Effector memory CD4-positive, alpha-beta T cell (primary cell): ENCODE results near the gene NUDT4B.
"Not testable (repeated sequence)": the region's sequence is repeated elsewhere in the genome, so short reads cannot be mapped to it uniquely, and the experiment has no call there.

Source experiments
- DNase-seq, 3 donors: peaks; one replicate each; pipeline ENCODE4 v3.0.0-alpha.2; 2020
- H3K27ac ChIP-seq: 2 replicates; pipeline ENCODE4 v1.7.0; 2013; ENCODE audit warnings: mild to moderate bottlenecking, low read length, moderate library complexity; ENCODE audit not compliant: insufficient read depth, poor library complexity, severe bottlenecking
- H3K27me3 ChIP-seq: replicated peaks from 2 replicates; pipeline ENCODE4 v1.7.0; 2013; ENCODE audit warnings: mild to moderate bottlenecking, low read length; ENCODE audit not compliant: insufficient read depth, control insufficient read depth, poor library complexity, severe bottlenecking
- H3K36me3 ChIP-seq: 2 replicates; pipeline ENCODE4 v1.7.0; 2013; ENCODE audit warnings: mild to moderate bottlenecking, low read length, moderate library complexity; ENCODE audit not compliant: control insufficient read depth, insufficient read depth
- H3K4me1 ChIP-seq: 2 replicates; pipeline ENCODE4 v1.7.0; 2013; ENCODE audit warnings: low read length, mild to moderate bottlenecking; ENCODE audit not compliant: control insufficient read depth, insufficient read depth, poor library complexity, severe bottlenecking
- H3K4me3 ChIP-seq: 2 replicates; pipeline ENCODE4 v1.7.0; 2013; ENCODE audit warnings: low read length, low read depth, mild to moderate bottlenecking; ENCODE audit not compliant: insufficient read depth, poor library complexity, severe bottlenecking
- H3K9me3 ChIP-seq: 2 replicates; pipeline ENCODE4 v1.7.0; 2013; ENCODE audit warnings: mild to moderate bottlenecking, low read length, moderate library complexity; ENCODE audit not compliant: control insufficient read depth

NUDT4B gene

DNA sequence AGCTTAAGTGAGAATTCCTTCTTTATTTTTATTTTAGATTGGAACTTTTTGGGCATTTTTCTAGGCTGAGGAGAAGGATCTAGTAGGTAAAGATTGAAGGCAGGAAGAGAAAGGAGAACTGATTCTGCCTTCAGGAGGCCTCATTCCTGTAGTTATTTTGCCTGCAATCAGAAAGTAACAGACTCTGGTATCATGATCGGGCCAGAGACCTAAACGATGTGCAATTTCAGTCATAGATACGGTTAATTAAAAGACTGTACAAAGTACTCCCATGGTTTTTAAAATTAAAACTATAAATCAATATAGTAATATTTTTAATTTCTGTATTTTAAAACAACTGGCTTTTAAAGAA is 14.3 kb upstream of the NUDT4B start:
- H3K9me3 ChIP-seq, H3K27me3 ChIP-seq, H3K36me3 ChIP-seq, H3K4me3 ChIP-seq, DNase-seq, H3K4me1 ChIP-seq, H3K27ac ChIP-seq: not testable (repeated sequence)

DNA sequence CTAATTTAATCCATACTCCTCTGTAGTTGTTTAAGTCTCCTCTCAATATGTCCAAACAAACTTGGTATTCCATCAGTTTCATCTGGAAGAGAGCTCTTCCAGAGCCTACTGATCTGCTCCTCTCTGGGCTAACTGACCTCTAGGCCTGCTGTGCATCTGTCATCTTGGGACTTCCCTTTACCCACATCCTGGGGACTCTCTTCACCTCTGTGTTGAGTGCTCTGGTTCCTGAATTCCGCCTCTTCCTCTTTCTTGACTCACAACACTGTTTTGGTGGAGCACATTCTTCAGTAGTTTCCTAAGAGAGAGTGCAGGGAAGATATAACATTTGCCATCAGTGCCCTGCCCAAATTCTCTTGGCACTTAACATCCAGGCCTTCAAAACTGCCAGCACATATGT is 13.0 kb upstream of the NUDT4B start:
- not testable (repeated sequence) for H3K4me1 ChIP-seq, H3K27me3 ChIP-seq, H3K27ac ChIP-seq, H3K36me3 ChIP-seq, H3K4me3 ChIP-seq, H3K9me3 ChIP-seq, DNase-seq

DNA sequence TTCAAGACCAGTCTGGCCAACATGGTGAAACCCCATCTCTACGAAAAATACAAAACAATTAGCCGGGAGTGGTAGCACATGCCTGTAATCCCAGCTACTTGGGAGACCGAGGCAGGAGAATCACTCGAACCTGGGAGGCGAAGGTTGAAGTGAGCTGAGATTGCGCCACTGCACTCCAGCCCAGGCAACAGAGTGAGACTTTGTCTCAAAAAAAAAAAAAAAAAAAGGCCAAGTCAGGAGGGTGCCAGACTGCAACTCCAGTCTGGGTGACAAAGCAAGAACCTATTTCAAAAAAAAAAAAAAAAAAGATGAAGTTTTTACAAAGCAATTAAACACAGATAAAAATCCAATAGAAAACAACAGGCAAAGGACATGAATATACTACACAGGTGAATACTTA is 9.9 kb upstream of the NUDT4B start:
- H3K4me1 ChIP-seq, H3K9me3 ChIP-seq, H3K27me3 ChIP-seq, H3K27ac ChIP-seq, DNase-seq, H3K4me3 ChIP-seq, H3K36me3 ChIP-seq: not testable (repeated sequence)

DNA sequence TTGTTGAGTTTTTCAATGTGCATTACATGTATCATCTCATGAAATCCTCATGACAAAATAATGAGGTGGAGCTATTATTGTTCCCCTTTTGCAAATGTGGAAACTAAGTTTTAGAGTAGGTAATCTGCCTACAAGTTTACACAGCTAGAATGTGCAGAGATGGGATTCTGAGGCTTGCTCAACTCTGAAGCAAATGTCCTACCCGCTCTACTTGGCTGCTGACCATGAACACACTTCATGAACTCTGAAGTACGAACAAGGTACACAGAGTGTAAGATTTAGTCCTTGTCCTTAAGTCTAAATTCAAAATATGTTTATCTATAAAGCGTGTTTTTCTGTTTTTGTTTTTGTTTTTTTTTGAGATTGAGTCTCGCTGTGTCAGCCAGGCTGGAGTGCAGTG is 5.4 kb upstream of the NUDT4B start:
- H3K9me3 ChIP-seq, DNase-seq, H3K27ac ChIP-seq, H3K27me3 ChIP-seq, H3K36me3 ChIP-seq, H3K4me1 ChIP-seq, H3K4me3 ChIP-seq: not testable (repeated sequence)

DNA sequence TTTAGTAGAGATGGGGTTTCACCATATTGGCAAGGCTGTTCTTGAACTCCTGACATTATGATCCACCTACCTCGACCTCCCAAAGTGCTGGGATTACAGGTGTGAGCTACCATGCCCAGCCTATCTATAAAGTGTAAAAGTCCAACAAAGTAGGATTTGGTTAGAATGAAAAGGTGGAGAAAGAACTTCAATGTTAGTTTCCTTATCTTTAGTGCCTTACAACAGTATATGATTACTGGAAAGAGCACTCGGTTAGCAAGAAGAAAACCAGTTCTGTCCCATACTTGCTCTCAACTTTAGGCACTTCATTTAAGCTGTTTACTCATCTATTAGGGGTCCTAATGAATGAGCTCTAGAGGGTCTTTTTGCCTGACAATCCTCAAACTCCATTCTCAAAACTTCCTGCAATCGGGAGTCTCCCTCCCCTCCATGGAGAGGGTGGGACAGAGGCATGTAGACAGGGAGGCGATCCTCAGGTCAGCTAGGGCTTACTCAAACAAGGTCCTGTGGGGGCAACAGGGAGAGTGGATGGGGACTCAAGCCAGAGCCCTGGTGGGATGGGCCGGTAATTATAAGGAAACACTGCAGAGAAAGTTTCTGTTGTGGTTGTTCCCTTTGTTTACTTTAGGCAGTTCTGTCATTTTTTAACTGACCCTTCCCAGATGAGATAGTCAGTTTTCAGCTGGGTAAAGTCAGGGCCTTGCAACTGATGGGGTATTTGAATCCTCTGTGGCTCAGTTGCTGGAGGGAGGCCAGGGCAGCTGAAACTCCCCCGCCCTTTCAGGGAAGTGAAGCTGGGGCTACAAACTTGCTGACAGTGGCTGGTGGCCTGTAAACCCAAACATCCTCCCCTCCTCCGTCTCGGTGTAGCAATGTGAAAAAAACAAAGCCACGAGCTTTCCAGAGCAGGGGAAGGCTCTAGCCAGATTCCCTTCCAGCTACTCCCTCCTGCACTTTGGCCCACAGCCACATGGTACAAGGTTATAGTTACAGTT is 4.6 kb upstream of the NUDT4B start:
- not testable (repeated sequence) for H3K4me1 ChIP-seq, H3K9me3 ChIP-seq, H3K4me3 ChIP-seq, H3K27ac ChIP-seq, H3K27me3 ChIP-seq, DNase-seq, H3K36me3 ChIP-seq

DNA sequence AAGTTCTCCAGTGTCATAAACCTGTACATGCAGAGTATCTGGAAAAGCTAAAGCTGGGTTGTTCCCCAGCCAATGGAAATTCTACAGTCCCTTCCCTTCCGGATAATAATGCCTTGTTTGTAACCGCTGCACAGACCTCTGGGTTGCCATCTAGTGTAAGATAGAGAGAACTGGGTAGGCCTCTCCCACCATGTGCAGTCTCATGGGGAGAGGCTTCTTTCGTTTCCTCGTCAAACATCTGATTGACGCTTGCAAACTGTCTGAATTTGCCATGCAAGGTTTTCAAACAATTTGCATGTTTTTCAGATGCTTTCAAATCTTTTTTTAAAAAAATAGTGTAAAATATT is 734 bp downstream of the NUDT4B start:
- not testable (repeated sequence) for H3K36me3 ChIP-seq, H3K27me3 ChIP-seq, H3K27ac ChIP-seq, H3K4me3 ChIP-seq, H3K9me3 ChIP-seq, H3K4me1 ChIP-seq, DNase-seq

DNA sequence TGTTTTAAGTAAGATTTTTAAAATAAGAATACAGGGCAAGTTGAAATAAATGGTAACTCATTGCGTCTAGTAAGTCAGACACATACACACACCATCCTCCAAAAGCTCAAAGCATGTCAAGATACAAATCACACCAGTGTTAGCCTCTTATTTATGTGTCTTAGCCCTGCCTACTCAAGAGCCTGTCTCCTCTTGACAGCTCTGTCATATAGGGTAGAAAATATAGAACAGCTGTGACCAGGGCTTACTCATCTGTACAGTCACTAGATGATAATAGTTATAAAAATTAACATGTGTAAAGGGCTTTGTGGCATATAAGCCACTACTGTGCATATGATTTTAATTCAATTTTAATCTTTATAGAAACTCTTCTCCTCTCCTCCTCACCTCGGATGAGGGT is 7.7 kb downstream of the NUDT4B start:
- not testable (repeated sequence) for H3K36me3 ChIP-seq, H3K27me3 ChIP-seq, DNase-seq, H3K27ac ChIP-seq, H3K9me3 ChIP-seq, H3K4me3 ChIP-seq, H3K4me1 ChIP-seq

DNA sequence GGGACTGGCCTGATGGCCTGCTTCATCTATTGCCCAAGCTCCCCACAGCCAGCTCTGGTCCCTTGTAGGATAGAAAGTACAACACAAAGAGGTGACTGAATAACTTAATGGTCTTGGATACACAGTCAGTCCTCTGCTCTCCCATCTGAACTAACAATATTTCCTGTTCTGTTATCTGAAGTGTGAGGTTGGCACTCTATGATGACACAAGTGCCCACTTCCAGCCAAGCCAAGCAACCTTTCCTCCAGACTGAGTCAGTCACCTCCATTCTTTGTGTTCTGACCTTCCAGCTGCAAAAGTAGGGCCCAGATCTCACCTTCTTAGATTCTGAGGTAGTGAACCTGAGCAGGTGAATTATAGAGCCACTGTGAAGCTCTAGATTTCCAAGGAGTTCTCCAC is 8.9 kb downstream of the NUDT4B start:
- not testable (repeated sequence) for H3K27ac ChIP-seq, H3K4me1 ChIP-seq, H3K4me3 ChIP-seq, H3K36me3 ChIP-seq, H3K27me3 ChIP-seq, H3K9me3 ChIP-seq, DNase-seq

DNA sequence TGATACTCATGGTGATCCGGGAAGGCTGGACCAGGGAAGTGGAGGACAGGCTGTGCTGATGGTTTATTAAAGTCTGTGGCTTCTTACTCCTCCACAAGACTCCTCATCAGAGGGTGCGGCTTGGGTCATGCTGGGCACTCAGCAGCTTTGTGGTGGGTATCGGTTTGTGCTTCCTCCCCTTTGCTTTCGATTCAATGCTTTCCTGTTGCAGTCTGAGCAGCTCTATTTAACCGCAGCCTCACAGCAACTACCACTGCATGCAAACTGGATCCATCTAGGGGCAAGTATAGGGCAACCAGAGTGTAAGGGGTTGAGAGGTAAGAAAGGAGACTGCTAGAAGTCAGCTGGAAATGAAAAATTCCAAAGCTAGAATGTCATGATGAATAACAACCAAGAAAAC is 9.8 kb downstream of the NUDT4B start:
- H3K27me3 ChIP-seq, H3K4me3 ChIP-seq, DNase-seq, H3K36me3 ChIP-seq, H3K9me3 ChIP-seq, H3K4me1 ChIP-seq, H3K27ac ChIP-seq: not testable (repeated sequence)

DNA sequence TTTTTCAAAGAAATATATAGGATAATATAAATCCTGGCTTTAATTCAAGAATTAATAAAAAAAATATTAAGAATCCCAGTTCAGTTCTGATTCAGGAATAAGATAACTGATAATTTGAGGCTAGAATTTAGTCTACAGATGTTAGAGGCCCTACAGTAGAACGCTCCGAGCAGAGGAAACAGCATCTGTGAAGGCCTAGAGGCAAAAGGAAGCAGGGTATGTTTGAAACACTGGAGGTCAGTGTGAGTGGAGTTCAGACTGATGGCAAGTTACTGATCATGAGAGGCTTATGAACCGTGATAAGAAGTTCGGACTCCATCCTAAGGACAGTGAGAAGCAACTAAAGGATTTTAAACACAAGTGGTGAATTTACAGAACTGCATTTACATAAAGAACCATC is 10.4 kb downstream of the NUDT4B start:
- H3K9me3 ChIP-seq = not testable (repeated sequence)

More for the DNA sequence above, 10.4 kb downstream of the NUDT4B start:
- H3K27ac ChIP-seq, DNase-seq, H3K4me3 ChIP-seq, H3K4me1 ChIP-seq, H3K36me3 ChIP-seq, H3K27me3 ChIP-seq: not testable (repeated sequence)
